ENCODE measurements around the gene DNASE1L1. TPM values are rescaled to one million over a fixed set of nuclear protein-coding genes. Genes with fewer than 3 reads are reported as not detected.

The DNASE1L1 gene, protein sequence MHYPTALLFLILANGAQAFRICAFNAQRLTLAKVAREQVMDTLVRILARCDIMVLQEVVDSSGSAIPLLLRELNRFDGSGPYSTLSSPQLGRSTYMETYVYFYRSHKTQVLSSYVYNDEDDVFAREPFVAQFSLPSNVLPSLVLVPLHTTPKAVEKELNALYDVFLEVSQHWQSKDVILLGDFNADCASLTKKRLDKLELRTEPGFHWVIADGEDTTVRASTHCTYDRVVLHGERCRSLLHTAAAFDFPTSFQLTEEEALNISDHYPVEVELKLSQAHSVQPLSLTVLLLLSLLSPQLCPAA
- total RNA-seq (2021), result 16.2 to 21.6 TPM (median 21.2 TPM) in 3 replicates
- percentile 51 among the genes with signal in this experiment for Bru-seq, nascent RNA
- long read RNA-seq, experiment 1, transcript DNASE1L1-205 (10 exons, 3,008 nt), result major isoform, 15 of 54 reads
- long read RNA-seq, experiment 1, transcript DNASE1L1-202 (9 exons, 2,249 nt), result minor isoform, 5 of 54 reads
- long read RNA-seq, experiment 1, transcript DNASE1L1-203 (8 exons, 2,110 nt), result minor isoform, 6 of 54 reads
- long read RNA-seq, experiment 1, partial matches to known transcripts, result 9 of 54 reads
- long read RNA-seq, experiment 1, other reads (novel, unspliced or antisense), result 14 of 54 reads
- long read RNA-seq, experiment 2, transcript DNASE1L1-205 (10 exons, 3,008 nt), result major isoform, 5 of 32 reads
- long read RNA-seq, experiment 2, transcript DNASE1L1-203 (8 exons, 2,110 nt), result major isoform, 5 of 32 reads
- long read RNA-seq, experiment 2, partial matches to known transcripts, result 3 of 32 reads
- long read RNA-seq, experiment 2, other reads (novel, unspliced or antisense), result 13 of 32 reads
- long read RNA-seq, experiment 3, partial matches to known transcripts, result 0 of 3 reads
- long read RNA-seq, experiment 3, other reads (novel, unspliced or antisense), result 1 of 3 reads

DNA sequence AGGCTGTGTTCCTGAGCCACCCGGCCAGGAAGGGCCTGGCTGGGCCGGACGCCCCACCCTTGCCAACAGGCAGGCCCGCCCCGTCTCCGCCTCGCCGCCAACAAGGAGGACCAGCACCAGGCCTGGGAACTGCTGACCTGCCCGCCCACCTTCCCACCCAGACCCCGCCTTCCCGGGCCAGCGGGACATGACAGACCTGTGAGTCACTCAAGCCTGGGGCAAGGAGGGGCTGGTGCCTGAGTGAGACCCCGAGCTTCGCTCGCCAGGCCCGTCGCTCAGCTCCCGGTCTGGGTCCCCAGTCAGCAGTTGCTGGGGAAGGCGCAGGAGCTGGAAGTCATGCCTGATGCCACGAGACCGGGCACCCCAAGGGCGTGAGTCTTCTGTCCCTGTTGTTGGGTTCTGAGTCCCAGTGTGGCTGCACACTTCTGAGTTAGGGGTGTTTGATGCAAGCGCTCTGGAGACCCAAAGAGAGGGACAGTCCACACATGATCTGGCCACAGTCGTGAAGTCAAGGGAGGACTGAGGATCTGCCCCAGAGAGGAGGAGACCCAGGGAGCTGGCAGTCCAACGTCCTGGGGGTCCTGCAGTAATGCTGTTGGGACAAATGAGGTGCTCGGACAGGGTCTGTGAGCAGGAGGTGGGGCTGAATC is at the start of gene DNASE1L1:
Gene DNASE1L1 (minus strand): TSS at position 33 of the 650 bp plus-strand sequence. CDS start 3,686 bp downstream, outside the sequence.
- H3K4me1 Mint-ChIP-seq, result peaks cover 12% of the 10 kb centered on the region
- no peaks in the 10 kb centered on the region for H3K36me3 Mint-ChIP-seq
- no peaks in the 10 kb centered on the region for H3K27me3 Mint-ChIP-seq (ENCODE audit: low read depth)
- POLR2A ChIA-PET, result interaction anchor here (1.0 to 1.3 kb wide), 2 partner anchors 10 to 30 kb away, joined by 3 to 4 read pairs; partner anchors contain the start of gene EMD
- peak within 1 kb of the TSS; percentile 61 for H3K4me3 Mint-ChIP-seq
- CTCF ChIA-PET, result interaction anchor here (0.9 to 1.3 kb wide), 3 partner anchors 15 to 81 kb away, joined by 5 to 8 read pairs (median 6); partner anchors contain the start of gene SLC10A3
- peak within 1 kb of the TSS; percentile 93 for H3K27ac Mint-ChIP-seq
- TF ChIP-seq ZNF219 (CRISPR knock-in tag; IDR thresholded peaks at IDR 0.05; ENCODE audit: borderline replicate concordance) (no peak), IRF2 (CRISPR knock-in tag; IDR thresholded peaks at IDR 0.05; ENCODE audit: borderline replicate concordance, low read depth) (no peak), NR1H2 (CRISPR knock-in tag; IDR thresholded peaks at IDR 0.05) (no peak), FOXJ3 (CRISPR knock-in tag; IDR thresholded peaks at IDR 0.05; ENCODE audit: borderline replicate concordance) (no peak), ZNF263 (CRISPR knock-in tag; IDR thresholded peaks at IDR 0.05; ENCODE audit: low read depth) (no peak), EMX1 (CRISPR knock-in tag; IDR thresholded peaks at IDR 0.05) (no peak)
- TF ChIP-seq, protein P1, sequence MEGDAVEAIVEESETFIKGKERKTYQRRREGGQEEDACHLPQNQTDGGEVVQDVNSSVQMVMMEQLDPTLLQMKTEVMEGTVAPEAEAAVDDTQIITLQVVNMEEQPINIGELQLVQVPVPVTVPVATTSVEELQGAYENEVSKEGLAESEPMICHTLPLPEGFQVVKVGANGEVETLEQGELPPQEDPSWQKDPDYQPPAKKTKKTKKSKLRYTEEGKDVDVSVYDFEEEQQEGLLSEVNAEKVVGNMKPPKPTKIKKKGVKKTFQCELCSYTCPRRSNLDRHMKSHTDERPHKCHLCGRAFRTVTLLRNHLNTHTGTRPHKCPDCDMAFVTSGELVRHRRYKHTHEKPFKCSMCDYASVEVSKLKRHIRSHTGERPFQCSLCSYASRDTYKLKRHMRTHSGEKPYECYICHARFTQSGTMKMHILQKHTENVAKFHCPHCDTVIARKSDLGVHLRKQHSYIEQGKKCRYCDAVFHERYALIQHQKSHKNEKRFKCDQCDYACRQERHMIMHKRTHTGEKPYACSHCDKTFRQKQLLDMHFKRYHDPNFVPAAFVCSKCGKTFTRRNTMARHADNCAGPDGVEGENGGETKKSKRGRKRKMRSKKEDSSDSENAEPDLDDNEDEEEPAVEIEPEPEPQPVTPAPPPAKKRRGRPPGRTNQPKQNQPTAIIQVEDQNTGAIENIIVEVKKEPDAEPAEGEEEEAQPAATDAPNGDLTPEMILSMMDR (IDR thresholded peaks at IDR 0.05), result no peak
- TF ChIP-seq, protein P2, sequence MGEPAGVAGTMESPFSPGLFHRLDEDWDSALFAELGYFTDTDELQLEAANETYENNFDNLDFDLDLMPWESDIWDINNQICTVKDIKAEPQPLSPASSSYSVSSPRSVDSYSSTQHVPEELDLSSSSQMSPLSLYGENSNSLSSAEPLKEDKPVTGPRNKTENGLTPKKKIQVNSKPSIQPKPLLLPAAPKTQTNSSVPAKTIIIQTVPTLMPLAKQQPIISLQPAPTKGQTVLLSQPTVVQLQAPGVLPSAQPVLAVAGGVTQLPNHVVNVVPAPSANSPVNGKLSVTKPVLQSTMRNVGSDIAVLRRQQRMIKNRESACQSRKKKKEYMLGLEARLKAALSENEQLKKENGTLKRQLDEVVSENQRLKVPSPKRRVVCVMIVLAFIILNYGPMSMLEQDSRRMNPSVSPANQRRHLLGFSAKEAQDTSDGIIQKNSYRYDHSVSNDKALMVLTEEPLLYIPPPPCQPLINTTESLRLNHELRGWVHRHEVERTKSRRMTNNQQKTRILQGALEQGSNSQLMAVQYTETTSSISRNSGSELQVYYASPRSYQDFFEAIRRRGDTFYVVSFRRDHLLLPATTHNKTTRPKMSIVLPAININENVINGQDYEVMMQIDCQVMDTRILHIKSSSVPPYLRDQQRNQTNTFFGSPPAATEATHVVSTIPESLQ (CRISPR knock-in tag; IDR thresholded peaks at IDR 0.05), result no peak
- TF ChIP-seq, protein P3, sequence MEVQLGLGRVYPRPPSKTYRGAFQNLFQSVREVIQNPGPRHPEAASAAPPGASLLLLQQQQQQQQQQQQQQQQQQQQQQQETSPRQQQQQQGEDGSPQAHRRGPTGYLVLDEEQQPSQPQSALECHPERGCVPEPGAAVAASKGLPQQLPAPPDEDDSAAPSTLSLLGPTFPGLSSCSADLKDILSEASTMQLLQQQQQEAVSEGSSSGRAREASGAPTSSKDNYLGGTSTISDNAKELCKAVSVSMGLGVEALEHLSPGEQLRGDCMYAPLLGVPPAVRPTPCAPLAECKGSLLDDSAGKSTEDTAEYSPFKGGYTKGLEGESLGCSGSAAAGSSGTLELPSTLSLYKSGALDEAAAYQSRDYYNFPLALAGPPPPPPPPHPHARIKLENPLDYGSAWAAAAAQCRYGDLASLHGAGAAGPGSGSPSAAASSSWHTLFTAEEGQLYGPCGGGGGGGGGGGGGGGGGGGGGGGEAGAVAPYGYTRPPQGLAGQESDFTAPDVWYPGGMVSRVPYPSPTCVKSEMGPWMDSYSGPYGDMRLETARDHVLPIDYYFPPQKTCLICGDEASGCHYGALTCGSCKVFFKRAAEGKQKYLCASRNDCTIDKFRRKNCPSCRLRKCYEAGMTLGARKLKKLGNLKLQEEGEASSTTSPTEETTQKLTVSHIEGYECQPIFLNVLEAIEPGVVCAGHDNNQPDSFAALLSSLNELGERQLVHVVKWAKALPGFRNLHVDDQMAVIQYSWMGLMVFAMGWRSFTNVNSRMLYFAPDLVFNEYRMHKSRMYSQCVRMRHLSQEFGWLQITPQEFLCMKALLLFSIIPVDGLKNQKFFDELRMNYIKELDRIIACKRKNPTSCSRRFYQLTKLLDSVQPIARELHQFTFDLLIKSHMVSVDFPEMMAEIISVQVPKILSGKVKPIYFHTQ (CRISPR knock-in tag; IDR thresholded peaks at IDR 0.05), result no peak
- TF ChIP-seq, protein P4, sequence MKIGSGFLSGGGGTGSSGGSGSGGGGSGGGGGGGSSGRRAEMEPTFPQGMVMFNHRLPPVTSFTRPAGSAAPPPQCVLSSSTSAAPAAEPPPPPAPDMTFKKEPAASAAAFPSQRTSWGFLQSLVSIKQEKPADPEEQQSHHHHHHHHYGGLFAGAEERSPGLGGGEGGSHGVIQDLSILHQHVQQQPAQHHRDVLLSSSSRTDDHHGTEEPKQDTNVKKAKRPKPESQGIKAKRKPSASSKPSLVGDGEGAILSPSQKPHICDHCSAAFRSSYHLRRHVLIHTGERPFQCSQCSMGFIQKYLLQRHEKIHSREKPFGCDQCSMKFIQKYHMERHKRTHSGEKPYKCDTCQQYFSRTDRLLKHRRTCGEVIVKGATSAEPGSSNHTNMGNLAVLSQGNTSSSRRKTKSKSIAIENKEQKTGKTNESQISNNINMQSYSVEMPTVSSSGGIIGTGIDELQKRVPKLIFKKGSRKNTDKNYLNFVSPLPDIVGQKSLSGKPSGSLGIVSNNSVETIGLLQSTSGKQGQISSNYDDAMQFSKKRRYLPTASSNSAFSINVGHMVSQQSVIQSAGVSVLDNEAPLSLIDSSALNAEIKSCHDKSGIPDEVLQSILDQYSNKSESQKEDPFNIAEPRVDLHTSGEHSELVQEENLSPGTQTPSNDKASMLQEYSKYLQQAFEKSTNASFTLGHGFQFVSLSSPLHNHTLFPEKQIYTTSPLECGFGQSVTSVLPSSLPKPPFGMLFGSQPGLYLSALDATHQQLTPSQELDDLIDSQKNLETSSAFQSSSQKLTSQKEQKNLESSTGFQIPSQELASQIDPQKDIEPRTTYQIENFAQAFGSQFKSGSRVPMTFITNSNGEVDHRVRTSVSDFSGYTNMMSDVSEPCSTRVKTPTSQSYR (CRISPR knock-in tag; IDR thresholded peaks at IDR 0.05), result no peak
- TF ChIP-seq, protein P5, sequence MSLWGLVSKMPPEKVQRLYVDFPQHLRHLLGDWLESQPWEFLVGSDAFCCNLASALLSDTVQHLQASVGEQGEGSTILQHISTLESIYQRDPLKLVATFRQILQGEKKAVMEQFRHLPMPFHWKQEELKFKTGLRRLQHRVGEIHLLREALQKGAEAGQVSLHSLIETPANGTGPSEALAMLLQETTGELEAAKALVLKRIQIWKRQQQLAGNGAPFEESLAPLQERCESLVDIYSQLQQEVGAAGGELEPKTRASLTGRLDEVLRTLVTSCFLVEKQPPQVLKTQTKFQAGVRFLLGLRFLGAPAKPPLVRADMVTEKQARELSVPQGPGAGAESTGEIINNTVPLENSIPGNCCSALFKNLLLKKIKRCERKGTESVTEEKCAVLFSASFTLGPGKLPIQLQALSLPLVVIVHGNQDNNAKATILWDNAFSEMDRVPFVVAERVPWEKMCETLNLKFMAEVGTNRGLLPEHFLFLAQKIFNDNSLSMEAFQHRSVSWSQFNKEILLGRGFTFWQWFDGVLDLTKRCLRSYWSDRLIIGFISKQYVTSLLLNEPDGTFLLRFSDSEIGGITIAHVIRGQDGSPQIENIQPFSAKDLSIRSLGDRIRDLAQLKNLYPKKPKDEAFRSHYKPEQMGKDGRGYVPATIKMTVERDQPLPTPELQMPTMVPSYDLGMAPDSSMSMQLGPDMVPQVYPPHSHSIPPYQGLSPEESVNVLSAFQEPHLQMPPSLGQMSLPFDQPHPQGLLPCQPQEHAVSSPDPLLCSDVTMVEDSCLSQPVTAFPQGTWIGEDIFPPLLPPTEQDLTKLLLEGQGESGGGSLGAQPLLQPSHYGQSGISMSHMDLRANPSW (CRISPR knock-in tag; conservative IDR thresholded peaks at IDR 0.05; ENCODE audit: low read depth), result no peak
- TF ChIP-seq, protein P6, sequence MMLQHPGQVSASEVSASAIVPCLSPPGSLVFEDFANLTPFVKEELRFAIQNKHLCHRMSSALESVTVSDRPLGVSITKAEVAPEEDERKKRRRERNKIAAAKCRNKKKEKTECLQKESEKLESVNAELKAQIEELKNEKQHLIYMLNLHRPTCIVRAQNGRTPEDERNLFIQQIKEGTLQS (CRISPR knock-in tag; conservative IDR thresholded peaks at IDR 0.05), result no peak
- TF ChIP-seq, protein P7, sequence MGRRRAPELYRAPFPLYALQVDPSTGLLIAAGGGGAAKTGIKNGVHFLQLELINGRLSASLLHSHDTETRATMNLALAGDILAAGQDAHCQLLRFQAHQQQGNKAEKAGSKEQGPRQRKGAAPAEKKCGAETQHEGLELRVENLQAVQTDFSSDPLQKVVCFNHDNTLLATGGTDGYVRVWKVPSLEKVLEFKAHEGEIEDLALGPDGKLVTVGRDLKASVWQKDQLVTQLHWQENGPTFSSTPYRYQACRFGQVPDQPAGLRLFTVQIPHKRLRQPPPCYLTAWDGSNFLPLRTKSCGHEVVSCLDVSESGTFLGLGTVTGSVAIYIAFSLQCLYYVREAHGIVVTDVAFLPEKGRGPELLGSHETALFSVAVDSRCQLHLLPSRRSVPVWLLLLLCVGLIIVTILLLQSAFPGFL (CRISPR knock-in tag; IDR thresholded peaks at IDR 0.05; ENCODE audit: borderline replicate concordance), result no peak
- ATAC-seq, result peak; percentile 86
- no peaks in the 10 kb centered on the region for H3K9me3 Mint-ChIP-seq
- peak; percentile 90 for DNase-seq (ENCODE audit: low spot score)

Measured in WTC11 (cell line).